ENCODE results near the gene PPP1R12B.
"Not testable (repeated sequence)": the region's sequence is repeated elsewhere in the genome, so short reads cannot be mapped to it uniquely, and the experiment has no call there.

PPP1R12B gene

DNA sequence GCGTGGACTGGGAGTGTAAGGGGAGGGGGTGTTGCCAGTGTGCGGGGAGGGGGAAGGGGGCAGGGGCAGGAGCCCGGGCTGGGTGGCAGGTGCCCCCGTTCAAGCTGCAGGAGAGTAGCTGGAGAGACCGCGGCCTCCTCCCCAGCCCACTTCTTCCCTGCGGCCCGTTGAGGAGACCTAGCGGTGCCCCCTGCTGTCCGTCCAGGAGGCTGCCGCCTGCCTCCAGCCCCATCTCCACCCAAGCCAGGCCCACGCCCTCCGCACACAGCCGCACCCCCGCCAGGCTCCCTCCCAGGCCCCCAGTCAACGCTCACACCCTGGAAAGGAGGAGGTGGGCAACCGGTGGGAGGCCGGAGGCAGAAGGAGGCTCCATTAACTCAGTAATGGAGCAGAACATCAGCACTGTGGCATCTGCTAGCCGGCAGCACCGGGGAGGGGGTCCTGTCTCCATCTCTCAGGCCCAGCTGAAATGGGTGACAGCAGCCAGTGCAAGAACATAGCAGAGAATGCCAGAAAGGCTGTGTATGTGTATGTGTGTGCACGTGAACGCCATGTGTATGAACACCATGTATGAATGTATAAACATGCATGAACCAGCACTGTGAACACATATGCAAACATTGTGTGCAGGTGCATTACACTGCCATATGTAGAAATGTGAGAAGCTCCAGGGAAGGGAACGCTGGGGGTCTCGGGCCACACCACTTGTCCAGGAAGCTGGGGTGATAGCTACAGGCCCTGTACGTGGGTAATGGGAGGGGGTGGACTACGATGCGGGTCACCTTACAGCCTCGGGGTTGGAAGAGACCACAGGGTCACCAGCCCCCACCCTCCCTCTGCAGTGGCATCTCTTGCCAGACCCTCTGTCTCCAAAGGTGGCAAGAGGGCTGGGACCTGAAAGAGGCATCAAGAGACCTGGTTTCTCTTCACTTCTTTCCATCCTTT is 277.2 kb downstream of the PPP1R12B start:
- no peaks in the 10 kb centered on the region for H3K27me3 ChIP-seq (ENCODE audit: insufficient read depth, low read length, poor library complexity)
- no peaks in the 10 kb centered on the region for H3K9me3 ChIP-seq (ENCODE audit: insufficient read depth, low read length, severe bottlenecking)
- DNase-seq (peak; percentile 68), ATAC-seq (ENCODE audit: insufficient read depth, low read depth) (peak; percentile 74)
- no peak overlapping the region for H3K27ac ChIP-seq (ENCODE audit: low read length)
- no peak overlapping the region for H2AFZ ChIP-seq (ENCODE audit: low read depth, low read length)
- H3K79me2 ChIP-seq (ENCODE audit: insufficient read depth, low read length), result no peaks in the 10 kb centered on the region
- no peaks in the 10 kb centered on the region for H3K36me3 ChIP-seq (ENCODE audit: insufficient read depth, low read length)
- H3K4me3 ChIP-seq (ENCODE audit: low read depth in 1 of 2, low read length in 2 of 2), result no peak overlapping the region
- H3K9ac ChIP-seq (ENCODE audit: low read depth, low read length), result no peak overlapping the region
- H3K4me1 ChIP-seq (ENCODE audit: insufficient read depth, low read length), result peaks cover 11% of the 10 kb centered on the region
- H4K20me1 ChIP-seq (ENCODE audit: insufficient read depth, low read length), result peaks cover 7% of the 10 kb centered on the region; the same call in 1 of the 2 replicates
- no peak overlapping the region for H3K4me2 ChIP-seq (ENCODE audit: insufficient read depth, low read length)
- TF ChIP-seq, protein P1, sequence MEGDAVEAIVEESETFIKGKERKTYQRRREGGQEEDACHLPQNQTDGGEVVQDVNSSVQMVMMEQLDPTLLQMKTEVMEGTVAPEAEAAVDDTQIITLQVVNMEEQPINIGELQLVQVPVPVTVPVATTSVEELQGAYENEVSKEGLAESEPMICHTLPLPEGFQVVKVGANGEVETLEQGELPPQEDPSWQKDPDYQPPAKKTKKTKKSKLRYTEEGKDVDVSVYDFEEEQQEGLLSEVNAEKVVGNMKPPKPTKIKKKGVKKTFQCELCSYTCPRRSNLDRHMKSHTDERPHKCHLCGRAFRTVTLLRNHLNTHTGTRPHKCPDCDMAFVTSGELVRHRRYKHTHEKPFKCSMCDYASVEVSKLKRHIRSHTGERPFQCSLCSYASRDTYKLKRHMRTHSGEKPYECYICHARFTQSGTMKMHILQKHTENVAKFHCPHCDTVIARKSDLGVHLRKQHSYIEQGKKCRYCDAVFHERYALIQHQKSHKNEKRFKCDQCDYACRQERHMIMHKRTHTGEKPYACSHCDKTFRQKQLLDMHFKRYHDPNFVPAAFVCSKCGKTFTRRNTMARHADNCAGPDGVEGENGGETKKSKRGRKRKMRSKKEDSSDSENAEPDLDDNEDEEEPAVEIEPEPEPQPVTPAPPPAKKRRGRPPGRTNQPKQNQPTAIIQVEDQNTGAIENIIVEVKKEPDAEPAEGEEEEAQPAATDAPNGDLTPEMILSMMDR (IDR thresholded peaks at IDR 0.05; ENCODE audit: borderline replicate concordance, extremely low read depth, low read length, poor library complexity, severe bottlenecking), result peak; percentile 70
- TF ChIP-seq EZH2 (IDR thresholded peaks at IDR 0.05; ENCODE audit: borderline replicate concordance, low read depth, low read length, severe bottlenecking), result no peak

DNA sequence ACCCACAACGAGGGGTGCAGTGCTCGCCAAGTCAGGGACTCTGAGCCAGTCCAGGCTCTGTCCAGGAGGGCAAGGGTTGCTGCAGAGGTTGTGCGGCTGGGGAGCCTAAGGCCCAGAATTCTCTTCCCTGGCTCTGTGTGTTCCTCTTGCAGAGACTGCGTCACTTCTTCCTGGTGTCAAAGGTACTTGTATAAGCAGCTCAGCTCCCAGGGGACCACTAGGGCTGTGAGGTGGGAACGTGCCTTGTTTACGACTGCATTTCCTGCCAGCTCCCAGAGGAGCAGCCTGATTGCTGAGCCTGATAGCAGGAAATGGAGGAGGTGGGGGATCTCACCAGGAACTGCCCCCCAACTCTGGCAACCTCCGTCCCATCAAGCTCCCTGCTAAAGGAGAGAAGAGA is 278.5 kb downstream of the PPP1R12B start:
- not testable (repeated sequence) for H4K20me1 ChIP-seq (ENCODE audit: insufficient read depth, low read length)
- H3K4me1 ChIP-seq (ENCODE audit: insufficient read depth, low read length), result peaks cover 11% of the 10 kb centered on the region

DNA sequence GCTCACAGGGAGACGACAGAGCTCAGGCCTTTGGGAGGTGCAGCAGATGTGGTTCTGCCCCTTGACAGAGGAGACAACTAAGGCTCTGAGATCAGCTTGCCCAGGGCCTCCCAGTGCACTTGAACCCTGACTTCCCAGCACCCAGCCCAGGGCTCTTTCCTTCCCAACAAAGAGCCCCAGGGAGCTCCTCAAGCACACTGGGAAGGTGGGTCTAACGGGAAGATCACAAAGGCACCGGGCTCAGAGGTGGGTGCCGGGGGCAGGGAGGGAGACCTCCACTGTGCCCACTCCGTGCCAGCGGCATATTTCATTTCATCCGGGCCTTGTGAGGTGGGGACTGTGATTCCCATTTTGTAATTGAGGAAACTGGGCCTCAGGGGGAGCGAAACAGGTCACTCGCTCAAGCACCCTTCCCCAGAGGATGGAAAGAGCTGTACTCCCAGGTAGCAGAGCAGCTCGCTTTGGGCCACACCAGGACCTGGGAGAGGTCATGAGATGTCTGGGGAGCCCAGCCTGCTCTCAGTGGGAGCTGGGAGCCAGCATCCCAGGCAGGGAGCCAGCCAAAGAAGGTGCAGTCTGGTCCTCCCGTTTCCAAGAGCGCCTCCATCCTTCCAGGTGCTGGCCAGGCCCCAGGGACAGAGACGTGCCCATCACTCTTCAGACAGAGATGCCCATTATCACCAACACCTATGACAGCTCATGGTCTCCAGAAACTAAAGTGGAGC is 279.5 kb downstream of the PPP1R12B start:
- no peaks in the 10 kb centered on the region for H3K36me3 ChIP-seq (ENCODE audit: insufficient read depth, low read length)
- H3K27ac ChIP-seq (ENCODE audit: low read length), result no peak overlapping the region
- DNase-seq, result no peak
- peaks cover 7% of the 10 kb centered on the region; the same call in 1 of the 2 replicates for H4K20me1 ChIP-seq (ENCODE audit: insufficient read depth, low read length)
- no peaks in the 10 kb centered on the region for H3K9me3 ChIP-seq (ENCODE audit: insufficient read depth, low read length, severe bottlenecking)
- H3K4me1 ChIP-seq (ENCODE audit: insufficient read depth, low read length), result peaks cover 11% of the 10 kb centered on the region
- H3K4me2 ChIP-seq (ENCODE audit: insufficient read depth, low read length), result no peak overlapping the region
- TF ChIP-seq, protein P1 (IDR thresholded peaks at IDR 0.05; ENCODE audit: borderline replicate concordance, extremely low read depth, low read length, poor library complexity, severe bottlenecking), result no peak
- TF ChIP-seq EZH2 (IDR thresholded peaks at IDR 0.05; ENCODE audit: borderline replicate concordance, low read depth, low read length, severe bottlenecking), result no peak
- ATAC-seq (ENCODE audit: insufficient read depth, low read depth), result no peak
- H3K9ac ChIP-seq (ENCODE audit: low read depth, low read length), result no peak overlapping the region
- no peak overlapping the region for H3K4me3 ChIP-seq (ENCODE audit: low read depth in 1 of 2, low read length in 2 of 2)
- no peaks in the 10 kb centered on the region for H3K79me2 ChIP-seq (ENCODE audit: insufficient read depth, low read length)
- H3K27me3 ChIP-seq (ENCODE audit: insufficient read depth, low read length, poor library complexity), result no peaks in the 10 kb centered on the region
- H2AFZ ChIP-seq (ENCODE audit: low read depth, low read length), result no peak overlapping the region

More for the DNA sequence above, 278.5 kb downstream of the PPP1R12B start:
- H3K4me3 ChIP-seq (ENCODE audit: low read depth in 1 of 2, low read length in 2 of 2); H3K36me3 ChIP-seq (ENCODE audit: insufficient read depth, low read length); H2AFZ ChIP-seq (ENCODE audit: low read depth, low read length); H3K9me3 ChIP-seq (ENCODE audit: insufficient read depth, low read length, severe bottlenecking); H3K79me2 ChIP-seq (ENCODE audit: insufficient read depth, low read length); ATAC-seq (ENCODE audit: insufficient read depth, low read depth); H3K9ac ChIP-seq (ENCODE audit: low read depth, low read length); H3K27me3 ChIP-seq (ENCODE audit: insufficient read depth, low read length, poor library complexity); H3K27ac ChIP-seq (ENCODE audit: low read length); H3K4me2 ChIP-seq (ENCODE audit: insufficient read depth, low read length): not testable (repeated sequence)
- DNase-seq, result peak; percentile 27
